OCI-LY1 (cell line): ENCODE data around the gene ANKRD10.
A peak's percentile ranks its signal among the peaks of the same experiment; 100 is the strongest.

ENCODE experiments used
- H2AFZ ChIP-seq: fragments of 200-600 bp; sonication (generic), shearing (Covaris generic); 2 replicates; pipeline ENCODE4 v1.6.0; 2014; ENCODE audit warnings: antibody characterized with exemption, mild to moderate bottlenecking, low read length
- H3F3A ChIP-seq: fragments of 200-600 bp; sonication (generic), shearing (Covaris generic); 2 replicates; pipeline ENCODE4 v1.6.0; 2014; ENCODE audit warnings: mild to moderate bottlenecking, antibody characterized with exemption, low read length, moderate library complexity; ENCODE audit not compliant: insufficient read depth
- H3K27ac ChIP-seq: fragments of 200-600 bp; sonication (generic); 2 replicates; pipeline ENCODE4 v1.5.1; 2014; ENCODE audit warnings: low read length, mixed run types, mild to moderate bottlenecking, low read depth; ENCODE audit not compliant: poor library complexity, severe bottlenecking
- H3K27me3 ChIP-seq: fragments of 200-600 bp; sonication (generic); 2 replicates; pipeline ENCODE4 v1.6.0; 2014; ENCODE audit warnings: antibody characterized with exemption, mild to moderate bottlenecking, low read length, moderate library complexity; ENCODE audit not compliant: insufficient read depth
- H3K36me3 ChIP-seq: fragments of 200-600 bp; sonication (generic); 2 replicates; pipeline ENCODE4 v1.6.1; 2014; ENCODE audit warnings: mild to moderate bottlenecking, antibody characterized with exemption, low read length, moderate library complexity, mixed read lengths; ENCODE audit not compliant: insufficient read depth
- H3K4me1 ChIP-seq: fragments of 200-600 bp; sonication (generic); 2 replicates; pipeline ENCODE4 v1.5.1; 2014; ENCODE audit warnings: mild to moderate bottlenecking, low read length, moderate library complexity; ENCODE audit not compliant: insufficient read depth, severe bottlenecking
- H3K4me2 ChIP-seq: fragments of 200-600 bp; sonication (generic), shearing (Covaris generic); 2 replicates; pipeline ENCODE4 v1.6.1; 2014; ENCODE audit warnings: low read length
- H3K4me3 ChIP-seq: fragments of 200-600 bp; sonication (generic); 2 replicates; pipeline ENCODE4 v1.5.1; 2014; ENCODE audit warnings: low read length, low read depth, mild to moderate bottlenecking, mixed read lengths; ENCODE audit not compliant: poor library complexity, severe bottlenecking
- H3K79me2 ChIP-seq: fragments of 200-600 bp; shearing (Covaris generic); 2 replicates; pipeline ENCODE4 v1.6.1; 2016; ENCODE audit warnings: mixed run types, low read length, mixed read lengths; ENCODE audit not compliant: insufficient read depth
- H3K9ac ChIP-seq: fragments of 200-600 bp; sonication (generic), shearing (Covaris generic); 2 replicates; pipeline ENCODE4 v1.6.1; 2014; ENCODE audit warnings: mild to moderate bottlenecking, low read length, mixed read lengths
- H3K9me2 ChIP-seq: fragments of 200-600 bp; sonication (generic), shearing (Covaris generic); 2 replicates; pipeline ENCODE4 v1.6.1; 2014; ENCODE audit warnings: low read depth, mild to moderate bottlenecking, low read length, mixed read lengths
- H3K9me3 ChIP-seq: fragments of 200-600 bp; shearing (Covaris generic); 2 replicates; pipeline ENCODE4 v1.6.1; 2014; ENCODE audit warnings: low read length, mixed read lengths
- H4K20me1 ChIP-seq: fragments of 200-600 bp; sonication (generic), shearing (Covaris generic); 2 replicates; pipeline ENCODE4 v1.6.0; 2016; ENCODE audit warnings: mild to moderate bottlenecking, low read length; ENCODE audit not compliant: insufficient read depth
- EZH2 ChIP-seq: fragments of 200-600 bp; sonication (generic), shearing (Covaris generic); IDR thresholded peaks from 2 replicates; pipeline ENCODE4 v1.8.0; 2017; ENCODE audit warnings: borderline replicate concordance, mixed run types, mild to moderate bottlenecking, antibody characterized with exemption, low read length, moderate library complexity, mixed read lengths
- TF ChIP-seq, protein P1 (sequence below): fragments of 200-600 bp; sonication (generic), shearing (Covaris generic); IDR thresholded peaks from 2 replicates; pipeline ENCODE4 v1.5.1; 2017; ENCODE audit warnings: mild to moderate bottlenecking, antibody characterized with exemption, low read length, moderate library complexity, mixed read lengths

ANKRD10 gene

DNA sequence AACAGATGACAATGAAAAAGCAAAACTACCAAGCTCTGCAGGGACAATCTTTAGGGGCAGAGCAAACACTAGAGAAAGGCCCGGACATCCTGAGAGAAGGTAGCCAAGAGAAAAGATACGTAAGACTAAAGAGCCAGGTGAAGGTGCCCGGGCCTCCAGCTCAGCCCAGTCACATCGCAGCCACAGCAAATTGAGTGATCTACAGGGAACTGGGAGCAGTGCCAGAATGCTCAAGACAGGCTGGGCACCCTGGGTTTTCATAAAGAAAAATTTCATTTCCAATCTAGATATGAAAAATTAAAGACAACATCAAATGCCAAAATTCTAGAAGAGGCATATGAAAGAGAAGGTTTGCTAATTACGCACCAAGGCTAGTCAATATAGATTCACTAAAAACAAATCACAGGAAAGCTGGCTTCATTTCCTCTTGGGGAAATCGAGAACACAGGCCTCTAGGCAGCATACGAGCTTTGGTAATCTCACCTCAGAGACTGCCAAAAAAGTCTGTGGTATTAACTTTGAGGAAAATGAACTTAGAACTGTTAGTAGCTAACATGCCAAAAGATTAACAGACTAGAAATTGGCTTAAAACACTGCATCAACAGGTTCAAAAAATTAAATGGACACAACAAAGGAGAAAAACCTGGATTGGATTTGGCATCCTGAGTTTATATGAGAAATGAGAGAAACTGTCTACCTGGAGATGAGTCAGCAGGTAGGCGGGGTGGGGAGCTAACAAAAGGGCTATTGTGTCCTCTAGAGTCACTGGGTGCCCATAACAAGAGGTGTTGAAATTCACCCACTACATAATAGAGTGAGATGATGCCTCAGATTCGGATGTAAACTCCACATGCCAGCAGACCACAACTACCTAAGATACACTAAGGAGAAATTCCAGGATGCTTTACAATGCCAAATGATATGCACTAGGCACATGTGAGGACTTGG lies 6.6 kb downstream of the ANKRD10 start:
- no peak overlapping the region for H3K4me2 ChIP-seq
- 0 out of 2 replicates have a peak overlapping the region, but pooled peaks have one; percentile 3 for H3K9ac ChIP-seq
- no peaks in the 10 kb centered on the region; the same call in 1 of the 2 replicates for H4K20me1 ChIP-seq

DNA sequence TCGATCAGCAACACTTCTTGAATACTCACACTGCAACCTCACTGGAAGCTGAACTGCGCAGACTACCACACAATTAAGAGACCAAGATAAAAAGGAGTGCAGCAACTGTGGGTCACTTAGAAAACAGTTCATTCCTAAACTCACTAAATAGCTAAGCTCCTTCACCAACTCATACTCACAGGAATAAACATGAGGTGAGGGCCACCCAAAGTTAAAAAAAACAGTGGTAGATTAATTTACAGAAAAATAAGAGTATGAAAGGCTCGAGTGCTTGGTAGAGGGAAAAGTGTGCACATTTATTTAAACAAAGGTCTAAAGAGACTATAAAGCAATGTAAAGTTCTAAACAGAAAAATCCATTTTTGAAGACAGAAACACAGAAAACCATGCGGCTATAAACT lies 7.6 kb downstream of the ANKRD10 start:
- no peaks in the 10 kb centered on the region for H3K27me3 ChIP-seq
- H3K9me3 ChIP-seq: no peaks in the 10 kb centered on the region
- no peaks in the 10 kb centered on the region for H3F3A ChIP-seq
- no peak overlapping the region for H3K27ac ChIP-seq
- no peak overlapping the region for H3K9ac ChIP-seq
- no peak overlapping the region for H2AFZ ChIP-seq
- peaks cover 6% of the 10 kb centered on the region for H3K4me1 ChIP-seq
- H3K79me2 ChIP-seq: peaks cover 56% of the 10 kb centered on the region
- no peak overlapping the region for H3K4me2 ChIP-seq
- no peak overlapping the region for H3K4me3 ChIP-seq
- H3K36me3 ChIP-seq: peaks cover 94% of the 10 kb centered on the region
- no peaks in the 10 kb centered on the region; the same call in 1 of the 2 replicates for H4K20me1 ChIP-seq
- no peak for TF ChIP-seq EZH2
- TF ChIP-seq, protein P1, sequence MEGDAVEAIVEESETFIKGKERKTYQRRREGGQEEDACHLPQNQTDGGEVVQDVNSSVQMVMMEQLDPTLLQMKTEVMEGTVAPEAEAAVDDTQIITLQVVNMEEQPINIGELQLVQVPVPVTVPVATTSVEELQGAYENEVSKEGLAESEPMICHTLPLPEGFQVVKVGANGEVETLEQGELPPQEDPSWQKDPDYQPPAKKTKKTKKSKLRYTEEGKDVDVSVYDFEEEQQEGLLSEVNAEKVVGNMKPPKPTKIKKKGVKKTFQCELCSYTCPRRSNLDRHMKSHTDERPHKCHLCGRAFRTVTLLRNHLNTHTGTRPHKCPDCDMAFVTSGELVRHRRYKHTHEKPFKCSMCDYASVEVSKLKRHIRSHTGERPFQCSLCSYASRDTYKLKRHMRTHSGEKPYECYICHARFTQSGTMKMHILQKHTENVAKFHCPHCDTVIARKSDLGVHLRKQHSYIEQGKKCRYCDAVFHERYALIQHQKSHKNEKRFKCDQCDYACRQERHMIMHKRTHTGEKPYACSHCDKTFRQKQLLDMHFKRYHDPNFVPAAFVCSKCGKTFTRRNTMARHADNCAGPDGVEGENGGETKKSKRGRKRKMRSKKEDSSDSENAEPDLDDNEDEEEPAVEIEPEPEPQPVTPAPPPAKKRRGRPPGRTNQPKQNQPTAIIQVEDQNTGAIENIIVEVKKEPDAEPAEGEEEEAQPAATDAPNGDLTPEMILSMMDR: no peak
- H3K9me2 ChIP-seq: no peaks in the 10 kb centered on the region

More for the DNA sequence above, 6.6 kb downstream of the ANKRD10 start:
- Histone ChIP-seq H3K9me2 (no peaks in the 10 kb centered on the region), H3K9me3 (no peaks in the 10 kb centered on the region), H3K36me3 (peaks cover 84% of the 10 kb centered on the region), H3K27me3 (no peaks in the 10 kb centered on the region), H3K79me2 (peaks cover 66% of the 10 kb centered on the region), H3K4me1 (peaks cover 15% of the 10 kb centered on the region), H3K27ac (no peak overlapping the region), H3F3A (no peaks in the 10 kb centered on the region), H3K4me3 (no peak overlapping the region), H2AFZ (no peak overlapping the region)
- TF ChIP-seq EZH2: no peak
- TF ChIP-seq, protein P1: no peak

DNA sequence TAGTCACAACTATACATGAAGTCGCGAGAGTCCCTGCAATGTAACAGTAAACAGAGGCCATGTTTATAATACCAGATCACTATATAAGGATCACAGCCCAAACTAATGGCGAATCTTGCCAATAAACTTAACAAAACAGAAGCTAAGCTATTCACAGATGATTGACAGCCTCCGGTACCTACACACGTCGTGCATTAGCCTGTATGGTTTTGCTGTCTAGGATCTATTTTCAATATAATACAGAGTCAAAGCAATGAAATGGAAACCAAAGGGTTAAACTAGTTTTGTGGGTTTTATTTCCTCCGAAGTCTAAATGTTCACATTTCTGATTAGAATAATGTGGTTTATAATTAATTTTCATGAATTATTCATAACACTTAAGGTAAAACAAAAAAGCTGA lies 10.1 kb downstream of the ANKRD10 start:
- peaks cover 95% of the 10 kb centered on the region for H3K36me3 ChIP-seq
- no peaks in the 10 kb centered on the region for H3K9me3 ChIP-seq
- no peaks in the 10 kb centered on the region; the same call in 1 of the 2 replicates for H4K20me1 ChIP-seq
- peaks cover 32% of the 10 kb centered on the region for H3K79me2 ChIP-seq
- H3K9ac ChIP-seq: no peak overlapping the region
- H3F3A ChIP-seq: no peaks in the 10 kb centered on the region
- H3K4me3 ChIP-seq: no peak overlapping the region
- no peaks in the 10 kb centered on the region for H3K9me2 ChIP-seq
- H3K27ac ChIP-seq: no peak overlapping the region
- no peaks in the 10 kb centered on the region for H3K4me1 ChIP-seq
- H2AFZ ChIP-seq: no peak overlapping the region
- TF ChIP-seq, protein P1: no peak
- no peak for TF ChIP-seq EZH2
- H3K27me3 ChIP-seq: no peaks in the 10 kb centered on the region
- H3K4me2 ChIP-seq: no peak overlapping the region
